ENCODE measurements around the gene TENT5A.

TENT5A gene

DNA sequence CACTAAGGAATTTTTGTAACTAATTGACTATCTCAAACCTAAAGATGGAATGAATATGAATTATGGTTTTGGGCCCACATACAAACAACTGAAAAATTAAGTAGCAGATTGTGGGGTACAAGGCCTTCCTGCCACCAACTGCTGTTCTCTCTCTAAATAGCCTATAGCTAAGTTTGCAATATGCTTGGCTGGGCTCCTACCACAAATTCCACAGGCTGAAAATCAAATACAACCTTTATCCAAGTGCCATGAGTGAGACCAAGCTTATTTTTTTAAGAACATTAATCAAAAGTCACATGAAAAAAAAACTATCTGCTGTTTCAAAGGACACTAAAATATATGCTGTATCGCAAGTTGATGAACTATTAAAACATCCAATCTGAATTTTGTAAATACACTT lies 52.1 kb downstream of the TENT5A start:
- DNase-seq: no peak

- DNase-seq: no peak
Measured at GRCh38 chr6:81697559-81697958, 54.9 kb downstream of the TENT5A start.

DNA sequence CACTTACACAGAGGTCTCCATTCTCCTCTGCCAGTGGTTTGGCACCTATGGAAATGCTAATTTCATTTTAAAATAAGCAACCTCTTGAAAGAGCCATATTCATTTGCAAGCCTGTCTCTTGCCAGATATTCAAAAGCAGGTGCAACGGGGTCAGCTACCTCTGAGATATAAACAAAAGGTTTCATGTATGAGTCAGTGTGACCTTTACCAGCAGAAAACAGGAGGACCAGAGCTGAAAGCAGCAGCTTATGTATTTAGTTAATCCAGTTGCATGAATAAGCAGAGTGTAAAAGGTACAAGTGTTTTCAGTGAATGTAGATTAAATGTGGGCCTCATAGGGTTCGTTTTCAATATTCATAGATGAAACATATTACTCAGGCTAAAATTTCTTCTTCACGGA lies 56.0 kb downstream of the TENT5A start:
- peak; percentile 95 for DNase-seq

All from NCI-H774 (cell line).